Measurements from ENCODE around the gene UGT1A6.

UGT1A6 gene

GRCh38 chr2:233816771-233817170 lies 124.1 kb downstream of the UGT1A6 start:
- no peak overlapping the region for H3K4me3 ChIP-seq (ENCODE audit: control insufficient read depth, low read depth, low read length)
- DNase-seq (ENCODE audit: low read depth), result no peak
- TF ChIP-seq CTCF (conservative IDR thresholded peaks at IDR 0.05; ENCODE audit: control insufficient read depth, insufficient read depth, low read depth, low read length), result no peak

- no peak overlapping the region for H3K4me3 ChIP-seq (ENCODE audit: control insufficient read depth, low read depth, low read length)
- no peak for TF ChIP-seq CTCF (conservative IDR thresholded peaks at IDR 0.05; ENCODE audit: control insufficient read depth, insufficient read depth, low read depth, low read length)
- DNase-seq (ENCODE audit: low read depth), result peak; percentile 48
These were observed 124.7 kb downstream of the UGT1A6 start for GRCh38 chr2:233817361-233817911.

DNA sequence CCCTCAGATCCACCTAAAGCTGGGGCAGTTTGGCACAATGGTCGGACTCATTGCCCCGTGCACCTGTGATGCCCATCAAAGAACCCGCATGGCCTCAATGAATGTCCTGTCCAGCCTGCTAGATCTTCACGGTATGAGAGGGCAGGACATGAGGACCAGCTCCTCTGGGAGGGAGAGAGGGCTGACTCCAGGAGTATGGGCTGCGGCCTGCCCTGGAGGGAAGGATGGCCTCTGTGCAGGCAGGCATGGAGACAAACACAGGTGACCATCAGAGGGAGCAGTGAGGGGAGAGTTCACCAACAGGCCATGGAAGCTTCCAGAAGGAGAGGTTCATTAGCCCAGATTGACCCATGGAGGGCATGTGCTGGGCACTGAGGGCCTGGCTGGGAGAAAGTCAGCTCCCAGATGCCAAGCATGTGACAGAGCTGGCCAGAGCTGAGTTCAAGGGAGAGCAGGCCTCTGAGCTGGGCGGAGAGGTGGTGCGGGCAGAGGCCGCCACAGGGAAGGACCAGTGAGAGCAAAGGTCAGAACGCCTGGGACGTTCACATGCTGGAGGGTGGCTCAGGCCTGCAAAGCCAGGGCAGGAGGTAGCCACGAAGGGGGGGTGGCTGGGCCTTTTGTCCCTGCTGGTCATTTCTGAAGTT lies 125.4 kb downstream of the UGT1A6 start:
- no peak for DNase-seq (ENCODE audit: low read depth)
- no peak overlapping the region for H3K4me3 ChIP-seq (ENCODE audit: control insufficient read depth, low read depth, low read length)
- TF ChIP-seq CTCF (conservative IDR thresholded peaks at IDR 0.05; ENCODE audit: control insufficient read depth, insufficient read depth, low read depth, low read length), result no peak

GRCh38 chr2:233818639-233819621 lies 126.2 kb downstream of the UGT1A6 start:
- DNase-seq (ENCODE audit: low read depth), result no peak
- TF ChIP-seq CTCF (conservative IDR thresholded peaks at IDR 0.05; ENCODE audit: control insufficient read depth, insufficient read depth, low read depth, low read length), result no peak
- H3K4me3 ChIP-seq (ENCODE audit: control insufficient read depth, low read depth, low read length), result no peak overlapping the region

DNA sequence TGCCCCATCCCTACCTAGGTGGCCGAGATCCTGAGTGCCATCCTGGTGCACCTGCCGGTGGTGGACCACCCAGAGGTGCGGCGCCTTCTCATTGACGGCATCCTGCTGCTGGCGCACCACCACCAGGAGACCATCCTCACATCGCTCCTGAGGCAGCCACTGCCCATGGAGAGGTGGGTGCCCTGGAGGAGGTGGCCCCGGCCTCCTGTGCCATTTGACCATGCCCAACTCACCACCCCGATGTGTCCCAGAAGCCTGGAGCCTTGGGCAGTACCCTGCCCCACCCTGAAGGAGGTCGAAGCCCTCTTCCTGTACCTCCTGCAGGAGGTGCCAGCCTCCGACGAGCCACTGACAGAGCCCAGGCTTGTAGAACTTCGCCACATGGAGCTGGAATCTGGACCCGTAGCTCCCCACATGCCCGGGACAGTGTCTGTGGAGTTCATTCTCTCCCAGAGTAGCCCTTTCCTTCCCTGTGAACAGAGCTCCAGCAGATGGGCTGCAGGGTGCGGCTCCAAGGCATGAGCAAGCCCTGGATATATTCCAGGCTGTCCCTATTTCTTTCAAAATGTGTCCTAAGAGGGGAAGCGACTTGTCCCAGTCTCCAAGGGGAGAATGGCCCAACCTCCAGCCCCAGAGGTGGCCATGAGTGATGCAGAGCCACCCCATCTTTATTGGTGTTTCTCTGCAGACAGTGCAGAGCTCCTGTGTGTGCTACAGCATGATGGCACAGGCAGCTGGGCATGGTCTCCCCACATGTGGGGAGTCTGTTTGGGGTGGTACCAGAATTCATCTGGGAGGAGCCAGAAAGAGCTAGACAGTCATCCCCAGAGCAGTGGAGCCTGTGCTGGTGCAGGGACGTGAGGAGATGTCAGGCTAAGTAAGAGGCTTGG lies 127.4 kb downstream of the UGT1A6 start:
- no peak for DNase-seq (ENCODE audit: low read depth)
- TF ChIP-seq CTCF (conservative IDR thresholded peaks at IDR 0.05; ENCODE audit: control insufficient read depth, insufficient read depth, low read depth, low read length), result no peak
- H3K4me3 ChIP-seq (ENCODE audit: control insufficient read depth, low read depth, low read length), result no peak overlapping the region

- H3K4me3 ChIP-seq (ENCODE audit: control insufficient read depth, low read depth, low read length), result no peak overlapping the region
- no peak for DNase-seq (ENCODE audit: low read depth)
- TF ChIP-seq CTCF (conservative IDR thresholded peaks at IDR 0.05; ENCODE audit: control insufficient read depth, insufficient read depth, low read depth, low read length), result no peak
These were observed 128.1 kb downstream of the UGT1A6 start for GRCh38 chr2:233820774-233821105.
